GM19193 (cell line): ENCODE results near the gene RASSF3.

Source experiments
- POLR2A ChIP-seq: IDR thresholded peaks from 4 replicates; pipeline ENCODE4 v1.6.1; 2011; ENCODE audit not compliant: insufficient read depth, insufficient read length; ENCODE audit errors: extremely low read depth

Gene RASSF3

GRCh38 chr12:64672925-64673409 is 62.7 kb downstream of the RASSF3 start:
- TF ChIP-seq POLR2A = no peak

GRCh38 chr12:64673490-64674169 is 63.3 kb downstream of the RASSF3 start:
- TF ChIP-seq POLR2A = no peak

- no peak for TF ChIP-seq POLR2A
Measured at GRCh38 chr12:64674367-64674922, 64.2 kb downstream of the RASSF3 start.

GRCh38 chr12:64675795-64676194 is 65.5 kb downstream of the RASSF3 start:
- TF ChIP-seq POLR2A = no peak

GRCh38 chr12:64678248-64678647 is 68.0 kb downstream of the RASSF3 start:
- no peak for TF ChIP-seq POLR2A

GRCh38 chr12:64678835-64679234 is 68.5 kb downstream of the RASSF3 start:
- TF ChIP-seq POLR2A = no peak

- TF ChIP-seq POLR2A = no peak
Measured at GRCh38 chr12:64679487-64680001, 69.2 kb downstream of the RASSF3 start.

GRCh38 chr12:64680235-64680634 is 69.9 kb downstream of the RASSF3 start:
- no peak for TF ChIP-seq POLR2A

GRCh38 chr12:64681200-64682052 is 71.1 kb downstream of the RASSF3 start:
- TF ChIP-seq POLR2A = no peak

GRCh38 chr12:64682572-64683277 is 72.4 kb downstream of the RASSF3 start:
- no peak for TF ChIP-seq POLR2A

GRCh38 chr12:64683816-64684543 is 73.7 kb downstream of the RASSF3 start:
- no peak for TF ChIP-seq POLR2A

GRCh38 chr12:64685050-64685449 is 74.8 kb downstream of the RASSF3 start:
- TF ChIP-seq POLR2A = no peak

- no peak for TF ChIP-seq POLR2A
Measured at GRCh38 chr12:64685605-64686004, 75.3 kb downstream of the RASSF3 start.

GRCh38 chr12:64687816-64688215 is 77.5 kb downstream of the RASSF3 start:
- TF ChIP-seq POLR2A = no peak
